Parietal lobe (tissue), 1 donor: Measurements from ENCODE around the gene SEMA3D. TPM values are rescaled to one million over a fixed set of nuclear protein-coding genes. Genes with fewer than 3 reads are reported as not detected.

Experiments
- total RNA-seq: library from RNA; depleted of rRNA; stranded (reverse); fragments of >200 nt; gene quantifications from one replicate; pipeline ENCODE4 v1.2.3, GENCODE V29; 2014

The SEMA3D gene
- total RNA-seq = 1.6 TPM

DNA sequence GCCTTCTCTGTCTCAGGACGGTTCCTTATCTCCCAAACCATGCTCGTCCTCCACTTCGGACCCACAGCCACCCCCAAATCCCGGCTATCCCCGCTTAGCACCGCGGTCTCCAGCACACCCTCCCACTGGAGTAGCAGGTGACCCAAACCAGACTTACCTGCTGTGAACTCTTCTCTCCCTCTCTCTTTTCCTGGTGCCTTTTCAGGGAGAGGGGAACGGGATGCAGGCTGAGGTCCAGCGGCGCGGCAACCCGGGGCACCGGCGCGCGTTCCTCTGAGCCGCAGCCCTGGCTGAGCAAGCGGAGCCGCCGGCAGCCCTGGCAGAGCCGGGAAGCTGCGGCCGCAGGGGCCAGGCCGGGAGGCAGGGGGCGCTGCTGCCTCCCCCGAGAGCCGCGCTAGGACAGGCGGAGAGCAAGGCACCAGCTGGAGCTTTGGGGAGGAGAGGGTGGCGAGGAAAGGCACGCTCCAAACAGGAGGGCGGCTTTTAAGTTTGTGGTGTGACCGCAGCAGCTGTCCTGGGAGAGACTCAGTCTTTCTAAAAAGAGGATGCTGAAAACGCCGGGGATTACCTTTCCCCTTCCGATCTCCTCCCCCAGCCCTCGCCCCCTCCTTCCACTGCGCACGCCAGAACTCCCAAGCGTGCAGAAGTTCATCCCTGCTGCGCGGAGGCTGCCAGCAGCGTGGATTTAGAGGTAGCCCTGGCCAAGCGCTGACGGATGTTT, at the start of gene SEMA3D:
TSS of gene SEMA3D (minus strand) at position 536 of the 721 bp plus-strand sequence. CDS start 65,165 bp downstream, outside the sequence.

